CD4-positive, alpha-beta T cell treated with Interleukin-6 for 4 hours (primary cell): ENCODE data around the gene SERBP1.
"Not testable (repeated sequence)": the region's sequence is repeated elsewhere in the genome, so short reads cannot be mapped to it uniquely, and the experiment has no call there.

ENCODE experiments used
- DNase-seq: peaks from one replicate; pipeline ENCODE4 v3.0.0-alpha.2; 2020; ENCODE audit warnings: mixed read lengths

The SERBP1 gene

DNA sequence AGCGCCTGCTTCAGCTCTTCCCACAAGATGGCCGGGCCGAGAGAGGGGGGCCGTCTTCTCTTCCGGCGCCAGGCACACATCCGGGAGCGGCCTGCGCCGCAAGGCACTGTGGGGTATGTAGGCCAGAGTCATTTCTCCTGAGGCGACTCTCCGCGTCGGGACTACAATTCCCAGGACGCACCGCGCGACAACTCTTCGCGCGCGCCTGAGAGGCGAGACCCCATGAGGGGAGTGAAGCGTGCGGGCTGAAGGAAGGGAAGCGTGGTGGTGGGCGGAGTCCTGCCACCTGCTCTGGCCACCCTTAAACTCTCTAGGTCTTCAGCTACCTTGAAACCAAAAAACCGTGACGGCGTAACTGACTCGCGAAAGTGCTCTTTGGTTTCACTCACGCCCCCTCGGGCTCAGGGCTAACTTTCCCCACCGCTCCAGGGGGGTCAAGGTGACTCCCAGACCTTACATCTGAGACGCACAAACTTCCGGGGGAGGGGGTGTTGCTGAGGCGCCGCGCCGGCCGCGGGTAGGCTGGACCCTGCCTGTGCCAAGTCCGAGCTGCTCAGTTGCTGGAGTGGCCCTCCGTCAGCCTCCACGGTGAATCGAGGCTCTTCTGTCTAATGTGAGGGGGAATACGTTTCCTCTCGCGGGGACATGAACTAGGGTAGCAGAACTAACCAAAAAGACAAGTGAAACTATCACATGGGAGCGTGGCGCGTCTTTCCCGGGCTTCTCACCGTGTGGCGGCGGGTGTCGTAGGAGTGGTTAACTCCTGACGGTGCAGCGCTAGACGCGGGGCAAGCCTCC is at the start of gene SERBP1:
TSS of gene SERBP1 (minus strand) at position 45 of the 798 bp plus-strand sequence. CDS start 102 bp downstream, outside the sequence.
- DNase-seq, result peak; percentile 96

DNA sequence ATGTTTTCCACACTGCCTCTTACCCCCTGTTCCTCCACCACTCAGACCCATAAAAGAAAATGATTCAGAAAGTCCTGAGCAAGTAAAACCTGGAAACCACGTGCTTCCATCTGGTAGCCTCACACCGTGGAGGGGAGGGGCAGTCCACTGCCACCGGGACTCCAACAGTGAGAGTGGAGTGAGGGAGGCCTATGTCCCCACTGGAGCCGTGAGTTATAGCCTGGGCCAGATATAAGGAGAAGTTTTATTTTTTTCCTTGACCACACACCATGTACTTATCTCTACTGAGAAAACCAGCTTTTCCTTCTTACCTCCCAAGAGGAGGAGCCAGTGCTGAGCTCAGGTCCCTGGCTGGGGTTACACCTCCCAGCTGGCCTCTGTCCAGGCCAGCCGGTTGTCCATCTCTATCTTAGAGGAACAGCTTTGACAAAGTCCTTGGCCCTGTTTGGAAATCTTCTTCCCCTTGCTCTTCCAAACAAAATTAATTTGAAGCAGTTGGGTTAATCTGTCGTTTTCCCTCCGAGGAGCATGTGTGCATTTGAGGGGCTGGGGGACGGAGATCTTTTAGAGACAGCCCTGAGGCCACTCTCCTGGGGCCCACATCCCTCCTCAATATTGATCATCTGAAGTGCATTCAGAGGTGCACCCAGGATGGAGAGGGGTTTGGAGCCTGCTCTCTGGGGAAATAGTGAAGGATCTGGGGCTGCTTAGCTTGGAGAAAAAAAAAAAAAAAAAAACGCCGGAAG is 49.1 kb upstream of the SERBP1 start:
- no peak for DNase-seq

DNA sequence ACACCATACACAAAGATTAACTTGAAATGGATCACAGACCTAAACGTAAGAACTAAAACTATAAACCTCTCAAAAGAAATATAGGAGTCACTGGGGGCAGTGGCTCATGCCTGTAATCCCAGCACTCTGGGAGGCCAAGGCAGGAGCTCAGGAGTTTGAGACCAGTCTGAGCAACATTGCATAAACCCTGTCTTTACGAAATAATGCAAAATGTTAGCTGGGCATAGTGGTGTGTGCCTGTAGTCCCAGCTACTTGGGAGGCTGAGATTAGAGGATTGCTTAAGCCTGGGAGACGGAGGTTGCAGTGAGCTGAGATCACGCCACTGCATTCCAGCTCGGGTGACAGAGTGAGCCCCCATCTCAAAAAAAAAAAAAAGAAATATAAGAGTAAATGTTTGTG is 46.7 kb upstream of the SERBP1 start:
- no peak for DNase-seq

DNA sequence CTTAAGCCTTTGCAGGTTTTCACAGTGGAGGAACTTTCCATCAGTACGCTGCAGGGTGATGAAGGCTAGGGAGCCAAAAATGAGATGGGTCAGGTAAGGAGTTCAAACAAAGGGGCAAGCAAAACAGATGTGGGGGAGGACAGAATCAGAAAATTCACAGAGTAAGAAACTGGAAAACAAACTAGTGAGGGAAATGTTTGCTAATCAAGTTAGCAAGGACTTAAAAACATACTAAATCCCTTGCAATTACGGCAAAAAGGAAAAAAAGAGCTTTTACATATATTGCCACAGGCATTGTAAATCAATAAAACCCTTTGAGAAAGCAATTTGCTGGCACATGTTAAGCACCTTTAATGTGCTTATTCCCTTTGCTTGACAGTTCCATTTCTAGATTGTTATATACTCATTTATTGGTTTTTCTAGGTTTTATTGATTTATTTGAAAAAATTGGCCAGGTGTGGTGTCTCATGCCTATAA is 45.8 kb upstream of the SERBP1 start:
- DNase-seq, result no peak

DNA sequence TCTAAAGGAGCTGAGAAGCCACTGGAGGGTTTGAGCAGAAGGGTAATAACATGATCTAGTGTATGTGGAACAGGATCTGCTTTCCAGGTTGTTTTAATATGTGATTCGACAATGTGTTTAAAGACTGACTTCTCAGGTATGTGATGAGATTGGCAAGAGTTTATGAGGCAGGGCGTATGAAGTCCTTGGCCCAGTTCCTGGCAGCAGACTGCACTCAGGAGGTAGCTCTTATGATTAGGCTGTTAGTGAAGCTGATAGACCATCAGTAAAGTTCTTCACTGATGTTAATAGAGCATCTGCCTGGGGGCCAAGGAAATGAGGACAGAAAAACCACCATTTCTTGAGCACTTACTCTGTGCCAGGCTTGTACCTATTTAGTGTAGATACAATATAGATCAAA is 41.9 kb upstream of the SERBP1 start:
- no peak for DNase-seq

DNA sequence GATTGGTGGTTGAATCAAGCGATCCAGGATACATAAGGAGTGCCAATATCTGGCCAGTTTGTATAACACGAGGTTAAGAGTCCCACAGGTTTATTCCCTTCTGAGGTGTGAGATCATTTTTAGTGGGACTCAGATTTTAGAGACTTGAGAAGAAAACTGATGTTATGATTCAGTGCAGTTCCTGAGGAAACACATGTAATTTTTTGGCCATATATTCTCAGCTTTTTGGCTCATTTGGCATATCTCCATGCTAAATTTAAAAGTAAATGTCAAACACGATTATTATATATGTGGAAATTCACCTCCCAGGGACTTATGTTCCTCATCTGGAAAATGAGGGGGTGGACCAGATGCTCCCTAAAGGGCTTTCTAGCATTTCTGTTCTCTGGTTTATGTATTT is 39.2 kb upstream of the SERBP1 start:
- no peak for DNase-seq

DNA sequence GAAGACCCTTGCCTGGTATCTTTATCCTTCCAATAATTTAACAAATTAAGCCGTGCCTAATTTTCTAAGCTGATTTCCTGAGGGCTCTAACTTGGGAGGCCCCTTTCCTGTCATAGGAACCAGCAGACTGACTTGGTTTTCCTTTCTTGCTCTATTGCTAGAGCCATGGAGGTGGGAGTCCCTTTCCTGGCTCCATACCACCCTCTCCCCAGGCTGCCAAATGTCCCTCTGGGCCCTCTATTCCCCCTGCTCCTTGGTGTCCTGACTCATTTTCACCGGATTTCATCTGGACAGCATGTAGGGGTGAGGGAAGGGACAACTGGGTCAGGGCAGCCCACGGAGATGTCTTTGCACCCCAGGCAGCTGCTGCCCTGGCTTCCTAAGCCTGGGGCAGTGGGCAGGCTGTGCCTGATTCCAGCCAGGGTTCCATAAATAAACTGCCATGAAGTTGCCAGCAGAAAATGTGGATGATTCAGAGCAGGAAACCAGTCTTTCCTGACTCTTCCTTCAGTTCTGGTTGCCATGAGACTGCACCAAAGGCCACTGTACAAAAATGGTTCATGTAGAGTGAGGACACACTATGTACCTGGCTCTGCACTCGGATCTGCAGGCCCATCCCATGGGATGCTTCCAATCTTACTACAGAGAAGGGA is 38.0 kb upstream of the SERBP1 start:
- no peak for DNase-seq

DNA sequence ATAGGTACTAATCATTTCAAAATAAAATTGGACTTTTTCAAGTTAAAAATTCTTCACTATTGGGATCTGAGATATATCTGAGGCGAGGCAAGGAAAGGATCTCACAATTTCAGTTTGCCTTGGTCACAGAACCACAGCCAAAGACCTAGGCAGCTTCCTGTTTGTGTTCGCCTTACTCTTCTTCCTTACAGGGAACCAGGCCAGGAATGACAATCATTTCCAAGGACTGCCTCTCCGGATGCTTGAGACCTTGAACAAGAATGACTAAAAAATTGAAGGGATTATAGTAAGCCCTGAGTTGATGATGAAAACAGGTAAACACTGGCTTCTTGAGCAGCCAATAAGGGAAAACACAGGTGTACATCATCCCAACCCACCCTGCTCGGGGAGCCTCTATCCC is 35.2 kb upstream of the SERBP1 start:
- no peak for DNase-seq

DNA sequence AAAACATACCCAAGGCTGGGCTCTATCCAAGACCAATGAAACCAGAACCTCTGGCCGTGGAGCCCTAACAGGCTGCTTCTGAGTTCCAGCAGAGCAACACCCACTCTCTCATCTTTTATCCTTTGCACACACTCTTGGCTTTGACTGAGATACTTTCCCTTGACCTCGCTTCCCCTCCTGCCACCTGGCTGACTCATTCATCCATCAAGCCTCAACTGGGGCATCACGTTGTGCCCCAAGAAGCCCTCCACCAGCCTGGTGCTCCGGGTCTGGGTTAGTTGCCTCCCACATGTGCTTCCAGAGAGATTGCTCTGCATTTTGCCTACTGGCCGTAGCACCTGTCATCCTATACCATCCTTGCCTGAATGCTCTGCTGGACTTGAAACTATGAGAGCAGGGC is 34.5 kb upstream of the SERBP1 start:
- DNase-seq, result no peak

DNA sequence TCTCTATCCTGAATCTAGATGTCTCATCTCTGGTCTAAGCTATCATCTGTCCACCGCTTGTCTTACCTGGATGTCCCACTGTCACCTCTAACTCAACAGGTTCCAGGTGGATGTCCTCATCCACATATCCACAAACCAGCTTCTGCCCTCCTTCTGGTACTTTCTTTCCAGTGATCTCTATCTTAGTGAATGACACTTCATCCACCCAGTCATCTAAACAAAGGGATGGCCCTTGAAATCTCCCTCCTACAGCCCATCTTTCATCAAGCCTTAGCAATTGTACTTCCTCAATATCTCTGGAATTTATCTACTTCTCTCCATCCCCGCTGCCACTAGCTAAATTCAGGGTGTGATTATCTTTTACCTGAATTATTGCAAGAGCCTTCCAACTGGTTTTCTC is 33.9 kb upstream of the SERBP1 start:
- no peak for DNase-seq

DNA sequence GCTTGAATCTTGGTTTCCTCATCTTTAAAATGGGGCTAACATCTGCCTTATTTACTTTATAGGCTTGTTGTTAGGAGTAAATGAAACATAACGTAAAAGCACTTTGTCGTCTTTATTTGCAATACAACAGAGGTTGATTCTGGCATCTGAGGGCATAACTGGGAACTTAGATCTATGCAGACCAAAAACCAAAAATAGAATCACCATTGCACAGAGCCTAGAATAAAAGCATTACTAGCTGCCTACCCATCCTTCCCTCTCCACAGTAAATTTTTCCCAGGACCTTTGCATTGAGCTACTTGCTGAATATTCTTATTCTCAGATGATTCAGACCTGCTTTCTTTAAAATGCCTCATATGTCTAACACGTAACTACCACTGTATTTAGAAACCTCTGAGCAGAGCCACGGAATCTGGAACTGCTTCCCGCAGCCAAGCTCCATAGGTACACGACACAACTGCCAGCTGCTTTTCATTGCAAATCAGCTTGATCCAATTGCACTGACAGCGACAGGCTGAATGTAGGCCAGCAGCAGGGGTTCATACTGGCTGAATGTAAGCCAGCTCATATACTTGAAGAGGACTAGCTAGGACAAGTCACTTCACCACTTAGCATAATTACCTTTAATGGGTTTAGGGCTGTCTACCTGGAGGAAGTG is 33.2 kb upstream of the SERBP1 start:
- DNase-seq, result no peak

DNA sequence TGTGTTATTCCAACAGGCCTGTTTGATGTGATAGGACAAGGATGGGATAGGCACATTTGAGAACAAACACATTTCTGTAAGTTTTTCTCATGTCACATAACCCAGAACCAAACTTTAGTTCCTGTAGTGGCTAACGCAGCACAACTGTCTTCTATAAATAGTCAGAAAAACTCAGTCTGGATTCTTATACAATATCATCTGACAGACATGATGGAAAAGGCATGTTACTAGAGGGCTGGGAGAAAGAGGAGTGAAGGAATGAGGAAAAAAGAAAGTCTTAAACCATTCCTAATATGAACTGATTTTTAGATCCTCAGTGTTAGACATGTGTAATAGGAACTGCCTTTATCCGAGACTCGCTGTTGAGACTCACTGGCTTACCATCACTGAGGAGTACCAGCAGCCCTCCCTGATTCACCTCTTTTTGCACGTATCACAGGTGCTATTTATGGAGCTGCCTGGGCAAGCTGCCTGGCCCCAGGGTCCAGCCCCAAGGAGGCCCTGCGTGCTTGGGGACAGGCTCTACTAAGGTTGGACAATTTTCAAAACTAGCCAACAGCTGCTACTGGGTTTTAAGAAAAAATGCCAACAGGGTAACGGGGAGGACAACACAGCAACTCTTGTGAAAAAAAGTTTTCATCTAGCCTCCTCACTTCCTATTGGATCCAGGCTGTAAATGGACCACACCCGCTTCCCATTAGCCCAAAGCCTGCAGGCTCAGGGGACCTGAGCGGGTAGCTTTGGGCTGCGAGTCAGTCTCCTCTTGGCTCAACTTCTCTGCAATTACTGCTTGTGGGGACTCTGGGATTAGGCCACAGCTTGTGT is 30.7 kb upstream of the SERBP1 start:
- DNase-seq, result no peak

DNA sequence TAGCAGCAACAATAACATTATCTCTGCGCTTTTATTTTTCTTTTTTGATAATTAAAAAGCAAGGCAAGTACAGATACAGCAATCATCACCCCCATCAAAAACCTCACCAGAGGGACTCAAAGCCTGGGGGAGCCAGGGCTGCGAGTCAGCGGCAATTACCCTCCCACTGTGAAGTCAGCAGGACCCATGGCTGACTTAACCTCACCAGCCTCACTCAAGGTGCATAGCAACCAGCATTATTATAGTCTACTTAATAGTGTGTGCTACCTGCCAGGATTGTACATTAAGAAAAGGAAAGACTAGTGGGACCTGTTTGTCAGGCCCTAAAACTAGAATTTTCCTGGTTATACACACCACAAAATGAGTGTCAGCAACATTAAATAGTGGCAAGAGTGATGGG is 28.9 kb upstream of the SERBP1 start:
- no peak for DNase-seq

DNA sequence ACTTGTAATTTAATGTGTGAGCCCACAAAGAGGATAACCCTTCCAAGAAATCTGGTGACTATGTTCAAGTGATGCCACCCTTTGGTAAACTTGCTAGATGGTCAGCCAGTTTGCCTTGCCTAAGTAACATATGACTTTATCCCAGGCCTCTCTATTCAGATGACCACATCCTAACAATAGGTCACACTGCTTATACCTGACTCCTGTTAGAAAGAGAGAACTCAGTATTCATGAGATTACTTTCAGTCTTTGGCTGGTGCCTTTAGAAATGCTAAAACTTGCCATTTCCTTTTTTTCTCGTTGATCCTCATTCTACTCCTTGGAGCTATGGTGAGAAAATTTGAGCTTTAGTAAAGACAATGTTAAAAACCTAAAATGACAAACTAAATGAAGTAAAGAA is 28.5 kb upstream of the SERBP1 start:
- no peak for DNase-seq

DNA sequence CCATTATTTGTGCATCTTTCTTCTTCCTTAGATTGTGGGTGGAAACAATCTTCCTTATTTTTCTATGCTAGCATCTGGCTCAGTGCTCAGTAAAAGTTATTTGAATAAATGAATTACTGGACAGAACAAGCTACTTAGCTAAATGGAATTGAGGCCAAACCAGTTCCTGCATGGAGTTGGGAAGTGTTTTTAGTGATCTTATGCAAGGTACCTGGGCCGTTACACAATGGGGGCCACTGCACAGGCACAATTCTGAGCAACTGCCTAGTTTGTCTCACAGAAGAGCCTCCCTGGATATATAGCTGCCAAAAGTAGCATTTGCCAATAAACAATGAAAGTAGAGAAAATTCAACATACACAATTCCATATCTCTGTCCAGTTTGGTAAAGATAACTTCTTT is 27.0 kb upstream of the SERBP1 start:
- no peak for DNase-seq

DNA sequence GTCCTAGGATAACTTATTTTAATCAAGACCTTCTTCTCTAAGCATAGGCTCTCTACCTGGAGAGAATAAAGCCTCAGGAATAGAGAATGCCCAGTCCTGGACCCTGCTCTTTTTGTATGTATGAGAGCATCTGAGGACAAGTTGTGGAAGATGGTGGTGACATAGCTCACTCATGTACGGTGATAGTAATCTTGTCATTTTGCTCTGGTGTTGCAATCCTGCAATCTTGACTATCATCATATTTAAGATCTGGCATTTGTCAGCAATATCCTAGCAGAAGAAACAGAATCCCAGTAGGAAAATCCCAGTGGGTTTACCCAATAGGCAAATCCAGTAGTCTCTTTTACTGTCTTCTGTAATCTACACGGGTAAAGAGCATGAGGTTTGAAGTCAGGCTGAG is 21.6 kb upstream of the SERBP1 start:
- no peak for DNase-seq

DNA sequence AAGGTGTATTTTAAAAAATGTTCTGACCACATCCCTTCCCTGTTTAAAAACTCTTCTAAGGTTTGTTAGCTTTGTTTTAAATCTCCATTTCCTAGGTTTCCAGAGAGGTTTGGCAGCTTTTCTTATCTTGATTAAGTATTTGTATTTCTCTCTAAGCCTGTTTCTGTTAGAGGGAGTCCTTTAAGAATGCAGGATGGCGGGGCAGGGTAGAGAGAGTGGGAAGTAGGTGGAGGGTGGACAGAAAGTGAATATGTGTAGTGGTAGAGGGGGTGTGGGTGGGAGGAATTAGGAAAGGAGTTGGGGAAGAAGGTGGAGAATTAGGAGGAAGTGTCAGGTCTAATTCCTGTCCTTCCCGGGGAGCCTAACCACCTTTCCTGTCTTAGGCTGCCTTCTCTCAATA is 21.2 kb upstream of the SERBP1 start:
- no peak for DNase-seq

DNA sequence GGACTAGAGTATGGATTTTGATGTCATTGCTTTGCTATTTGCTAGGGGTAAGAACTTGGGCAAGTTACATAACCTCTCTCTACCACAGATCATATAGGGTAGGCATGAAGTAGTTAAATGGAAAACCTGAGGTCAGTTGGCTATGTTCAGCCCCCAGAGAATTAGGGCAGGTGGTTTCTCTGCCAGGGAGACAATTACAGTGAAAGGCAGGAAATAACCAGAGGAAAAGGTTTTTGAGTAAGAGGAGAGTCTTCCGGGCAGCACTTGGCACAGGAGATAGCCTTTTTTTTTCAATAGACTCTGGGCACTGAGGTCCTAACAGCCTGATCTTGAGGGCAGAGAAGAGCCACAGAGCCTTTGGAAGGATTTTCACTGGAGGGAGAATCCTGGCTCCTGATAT is 16.7 kb upstream of the SERBP1 start:
- no peak for DNase-seq

DNA sequence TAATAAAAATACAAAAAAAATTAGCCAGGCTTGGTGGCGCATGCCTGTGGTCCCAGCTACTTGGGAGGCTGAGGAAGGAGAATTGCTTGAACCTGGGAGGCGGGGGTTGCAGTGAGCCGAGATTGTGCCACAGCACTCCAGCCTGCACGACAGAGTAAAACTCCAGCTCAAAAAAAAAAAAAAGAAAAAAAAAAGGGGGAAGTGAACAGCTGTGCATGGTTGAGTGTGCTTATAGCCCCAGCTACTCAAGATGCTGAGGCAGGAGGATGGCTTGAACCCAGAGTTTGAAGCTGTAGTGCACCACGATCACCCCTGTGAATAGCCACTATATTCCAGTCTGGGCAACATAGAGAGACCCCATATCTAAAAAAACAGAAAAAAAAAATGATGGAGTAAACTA is 15.8 kb upstream of the SERBP1 start:
- not testable (repeated sequence) for DNase-seq

DNA sequence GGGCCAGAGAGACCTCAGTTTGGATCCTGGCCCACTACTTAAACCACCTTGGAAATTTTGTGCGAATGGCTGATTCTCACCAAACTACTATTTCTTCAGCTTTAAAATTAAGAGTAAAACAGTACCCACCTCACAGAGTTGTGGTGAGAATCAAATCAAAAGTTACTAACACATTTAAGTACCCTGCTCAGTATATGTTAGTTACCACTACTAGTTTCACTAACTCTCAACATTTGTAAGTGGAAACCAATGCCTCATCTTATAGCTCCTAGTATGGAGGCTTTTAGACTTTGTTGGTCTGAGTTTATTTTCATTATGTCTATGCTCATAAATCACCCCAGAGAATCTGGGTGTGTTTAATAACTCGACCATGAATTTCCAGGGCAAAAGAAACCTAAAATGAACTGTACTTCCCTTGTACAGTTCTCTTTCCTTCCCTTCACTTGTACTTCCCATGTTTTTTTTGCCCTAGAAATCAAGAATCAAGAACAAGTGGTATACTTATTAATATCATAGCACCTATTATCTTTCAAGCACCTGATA is 11.6 kb upstream of the SERBP1 start:
- no peak for DNase-seq

DNA sequence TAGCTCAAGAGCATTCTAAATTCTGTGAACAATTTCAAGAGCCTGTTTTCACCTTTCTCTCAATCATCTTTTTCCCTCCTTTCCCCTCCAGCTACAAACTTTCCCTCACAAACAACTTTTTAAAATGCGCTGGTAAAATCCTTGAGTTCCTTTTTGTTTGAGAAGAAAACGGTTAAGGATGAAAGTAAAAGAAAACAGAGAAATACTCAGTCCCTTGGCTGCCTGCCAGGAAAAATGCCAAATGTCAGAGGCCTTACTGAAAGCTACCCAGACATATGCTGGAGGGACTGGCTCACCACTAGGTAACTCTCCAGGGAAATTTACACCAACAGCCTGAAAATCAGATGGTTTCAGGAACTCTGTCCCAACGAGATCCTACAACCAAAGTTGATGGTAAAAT is 11.0 kb upstream of the SERBP1 start:
- peak; percentile 51 for DNase-seq

DNA sequence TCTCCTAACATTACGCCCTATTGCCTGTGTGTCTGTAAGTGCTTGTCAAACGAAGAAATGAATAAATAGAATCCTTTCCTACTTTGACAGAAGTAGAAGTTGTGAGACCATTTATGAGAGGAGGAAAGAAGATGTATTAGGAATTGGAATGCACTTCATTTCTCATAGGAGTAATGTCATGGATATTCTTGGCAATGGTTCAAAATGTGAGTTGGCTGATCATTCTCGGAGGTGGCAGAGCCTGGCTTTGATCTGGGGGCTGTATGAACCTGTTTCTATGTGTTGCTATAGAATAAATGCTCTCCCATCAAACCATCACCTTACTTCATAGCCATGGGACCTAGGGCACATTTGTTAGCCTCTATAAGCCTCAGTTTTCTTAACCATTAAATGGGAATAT is 10.1 kb upstream of the SERBP1 start:
- no peak for DNase-seq
